ACC112 (cell line): ENCODE measurements around the gene EGFR.

Experiments
- H2AFZ ChIP-seq: fragments of 200-600 bp; sonication (generic); one replicate; pipeline ENCODE4 v1.6.0; 2017; ENCODE audit warnings: antibody characterized with exemption, low read length; ENCODE audit not compliant: unreplicated experiment
- H3K27ac ChIP-seq: fragments of 200-600 bp; sonication (generic); 2 replicates; pipeline ENCODE4 v1.5.1; 2014; ENCODE audit warnings: low read depth, mild to moderate bottlenecking, antibody characterized with exemption, low read length, moderate library complexity
- H3K27me3 ChIP-seq: fragments of 200-600 bp; sonication (generic); 2 replicates; pipeline ENCODE4 v1.6.1; 2014; ENCODE audit warnings: mild to moderate bottlenecking, antibody characterized with exemption, low read length, moderate library complexity, mixed read lengths; ENCODE audit not compliant: insufficient read depth
- H3K36me3 ChIP-seq: fragments of 200-600 bp; sonication (generic); 2 replicates; pipeline ENCODE4 v1.6.1; 2016; ENCODE audit warnings: mild to moderate bottlenecking, antibody characterized with exemption, low read length, moderate library complexity, mixed read lengths; ENCODE audit not compliant: insufficient read depth
- H3K4me1 ChIP-seq: fragments of 200-600 bp; sonication (generic); one replicate; pipeline ENCODE4 v1.6.1; 2016; ENCODE audit warnings: low read length, mixed read lengths; ENCODE audit not compliant: insufficient read depth, unreplicated experiment, control insufficient read depth
- H3K4me3 ChIP-seq: fragments of 200-600 bp; sonication (generic); 2 replicates; pipeline ENCODE4 v1.5.1; 2014; ENCODE audit warnings: mild to moderate bottlenecking, low read depth, low read length
- H3K79me2 ChIP-seq: fragments of 200-600 bp; sonication (generic); one replicate; pipeline ENCODE4 v1.6.0; 2016; ENCODE audit warnings: low read length; ENCODE audit not compliant: control insufficient read depth, unreplicated experiment, insufficient read depth

Gene EGFR

DNA sequence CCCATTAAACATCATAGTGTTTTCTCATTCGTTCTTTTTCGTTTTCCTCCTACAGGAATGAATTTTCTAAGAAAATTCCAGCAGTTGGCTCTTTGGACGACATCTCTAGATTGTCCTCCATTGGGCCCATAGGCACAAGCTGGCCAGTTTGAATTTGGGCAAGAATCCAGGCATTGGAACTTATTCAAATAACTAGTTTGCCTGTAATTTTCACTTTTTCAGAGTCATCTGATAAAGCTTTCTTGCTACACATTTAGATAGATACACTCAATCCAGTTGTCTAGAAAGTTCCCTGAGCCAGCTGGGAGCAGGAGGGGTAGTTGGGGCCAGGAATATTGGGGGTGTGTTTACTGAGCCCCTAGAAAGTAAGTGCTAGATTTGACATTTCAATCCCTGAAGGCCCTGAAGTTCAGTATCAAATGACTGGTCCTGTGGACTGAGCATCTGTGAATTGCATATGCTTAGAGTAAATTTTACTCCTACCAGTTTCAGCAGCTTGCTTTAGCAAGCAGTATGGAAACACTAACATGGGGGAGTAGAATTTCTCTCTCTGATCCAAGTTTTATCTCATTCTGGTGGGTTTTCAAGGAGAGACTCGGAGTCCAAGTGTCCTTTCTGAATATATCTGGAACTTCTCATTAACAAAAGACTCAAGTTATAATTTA, 5.2 kb downstream of the EGFR start:
- Histone ChIP-seq H3K36me3 (peaks cover 3% of the 10 kb centered on the region; the same call in 1 of the 2 replicates), H3K4me3 (peak overlapping the region; percentile 36), H3K27me3 (no peaks in the 10 kb centered on the region), H2AFZ (no peak overlapping the region), H3K79me2 (peaks cover 97% of the 10 kb centered on the region), H3K27ac (peak overlapping the region; percentile 74), H3K4me1 (peaks cover 69% of the 10 kb centered on the region)

DNA sequence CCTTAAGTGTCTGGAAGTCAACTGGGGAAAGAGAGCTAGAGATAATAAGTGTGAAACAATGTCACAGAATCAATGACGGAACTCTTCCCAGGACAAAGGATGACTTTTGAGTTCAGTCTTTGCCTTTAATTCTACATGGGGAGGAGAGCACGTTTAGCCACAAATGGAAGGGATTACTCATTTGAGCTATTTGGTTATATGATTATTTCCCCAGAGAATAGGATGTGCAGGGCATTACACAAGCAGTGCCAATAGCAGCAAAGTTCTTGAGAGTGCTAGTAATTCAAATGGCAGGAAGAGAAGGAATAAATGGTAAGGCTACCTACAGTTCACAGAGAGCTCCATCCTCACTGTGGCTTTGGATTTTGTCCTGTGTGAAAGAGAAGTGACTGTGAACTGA, 6.0 kb downstream of the EGFR start:
- no peak overlapping the region for H2AFZ ChIP-seq
- H3K4me1 ChIP-seq: peaks cover 77% of the 10 kb centered on the region
- H3K4me3 ChIP-seq: peak overlapping the region; percentile 36; the same call in 1 of the 2 replicates
- H3K27me3 ChIP-seq: no peaks in the 10 kb centered on the region
- peak overlapping the region; percentile 74 for H3K27ac ChIP-seq
- H3K36me3 ChIP-seq: peaks cover 3% of the 10 kb centered on the region; the same call in 1 of the 2 replicates
- peaks cover 97% of the 10 kb centered on the region for H3K79me2 ChIP-seq

DNA sequence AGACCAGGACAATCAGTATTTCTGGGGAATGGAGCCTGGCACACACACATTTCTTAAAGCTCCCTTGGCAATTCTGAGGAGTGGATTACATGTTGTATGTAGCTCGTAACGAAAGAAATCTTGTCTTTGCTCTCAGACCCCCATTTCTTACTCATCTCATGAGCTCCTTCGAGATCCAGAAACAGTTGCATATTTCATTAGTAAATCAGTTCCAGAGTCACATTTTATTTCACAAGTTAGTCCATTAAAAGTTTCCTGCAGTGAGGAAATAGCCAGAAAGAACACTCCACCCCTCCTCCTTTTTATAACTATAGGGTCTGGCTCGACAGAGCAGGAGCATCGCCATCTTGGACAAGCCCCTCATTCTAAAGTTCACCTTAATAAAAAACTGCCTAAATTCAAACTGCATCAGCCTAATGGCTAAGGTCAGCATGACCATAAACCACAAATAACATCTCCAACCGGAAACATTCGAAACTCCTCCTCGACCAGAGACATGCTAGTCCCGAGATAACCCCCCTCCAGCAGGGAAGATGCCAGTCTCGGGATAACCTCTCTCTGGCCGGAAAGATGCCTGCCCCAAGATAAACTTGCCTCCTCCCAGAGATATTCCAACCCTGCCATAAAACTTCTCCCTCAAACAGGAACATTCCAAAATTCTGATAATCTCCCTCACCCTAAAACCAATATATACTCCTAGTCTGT, 7.4 kb downstream of the EGFR start:
- Histone ChIP-seq H3K36me3 (0 out of 2 replicates have a peak, but pooled peaks cover 3% of the 10 kb centered on the region), H3K27ac (peak overlapping the region; percentile 74), H3K4me1 (peaks cover 87% of the 10 kb centered on the region), H3K4me3 (no peak overlapping the region), H3K27me3 (no peaks in the 10 kb centered on the region), H3K79me2 (peaks cover 97% of the 10 kb centered on the region), H2AFZ (no peak overlapping the region)

DNA sequence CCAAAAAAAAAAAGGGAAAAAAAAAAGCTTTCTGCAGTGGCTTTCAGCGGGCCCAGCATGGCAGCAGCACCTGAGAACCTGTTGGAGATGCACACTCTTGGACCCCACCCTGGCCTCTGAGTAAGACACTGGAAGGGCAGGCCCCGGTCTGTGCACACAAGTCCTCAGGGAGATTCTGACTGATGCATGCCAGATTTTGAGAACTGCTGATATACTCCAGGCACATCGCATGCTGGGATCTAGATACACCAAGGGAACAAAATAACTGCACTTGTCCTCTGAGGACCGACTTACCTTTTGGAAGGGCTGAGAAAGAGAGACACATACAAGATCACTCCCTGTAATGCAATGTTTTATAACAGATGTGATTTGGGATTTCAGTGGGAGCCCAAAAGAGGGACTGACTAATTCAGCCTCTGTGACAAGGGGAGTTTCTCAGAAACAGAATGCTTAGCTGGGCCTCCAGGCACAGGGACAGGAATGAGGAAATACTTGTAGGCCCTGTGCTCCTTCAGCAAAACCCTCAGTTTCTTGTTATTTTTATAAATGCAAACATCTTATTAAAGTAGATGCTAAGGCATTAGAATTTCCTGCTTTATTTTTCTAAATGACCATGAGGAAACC, 8.2 kb downstream of the EGFR start:
- no peaks in the 10 kb centered on the region for H3K27me3 ChIP-seq
- no peak overlapping the region for H2AFZ ChIP-seq
- peaks cover 87% of the 10 kb centered on the region for H3K4me1 ChIP-seq
- 0 out of 2 replicates have a peak, but pooled peaks cover 4% of the 10 kb centered on the region for H3K36me3 ChIP-seq
- peak overlapping the region; percentile 74 for H3K27ac ChIP-seq
- H3K4me3 ChIP-seq: no peak overlapping the region
- peaks cover 97% of the 10 kb centered on the region for H3K79me2 ChIP-seq

DNA sequence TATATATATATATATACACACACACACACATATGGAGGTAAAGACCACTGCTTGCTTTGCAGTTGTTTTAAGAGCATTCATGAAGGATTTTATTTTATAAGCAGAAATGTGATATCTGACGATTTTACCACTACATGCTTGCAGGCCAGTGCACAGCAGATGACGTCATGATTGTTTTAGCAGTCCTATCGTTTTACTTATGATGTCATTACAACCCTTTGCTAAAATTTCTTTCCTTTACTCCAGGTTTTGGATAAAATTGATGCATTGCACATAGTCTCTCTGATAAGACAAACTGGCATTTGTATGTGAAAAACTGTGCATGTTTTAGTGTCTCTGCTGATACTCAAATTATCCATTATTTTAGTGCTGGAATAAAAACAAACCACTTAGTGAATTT, 9.2 kb downstream of the EGFR start:
- Histone ChIP-seq H3K4me3 (no peak overlapping the region), H3K27me3 (no peaks in the 10 kb centered on the region), H3K27ac (no peak overlapping the region), H3K36me3 (0 out of 2 replicates have a peak, but pooled peaks cover 4% of the 10 kb centered on the region), H3K4me1 (peaks cover 88% of the 10 kb centered on the region), H2AFZ (no peak overlapping the region), H3K79me2 (peaks cover 97% of the 10 kb centered on the region)

DNA sequence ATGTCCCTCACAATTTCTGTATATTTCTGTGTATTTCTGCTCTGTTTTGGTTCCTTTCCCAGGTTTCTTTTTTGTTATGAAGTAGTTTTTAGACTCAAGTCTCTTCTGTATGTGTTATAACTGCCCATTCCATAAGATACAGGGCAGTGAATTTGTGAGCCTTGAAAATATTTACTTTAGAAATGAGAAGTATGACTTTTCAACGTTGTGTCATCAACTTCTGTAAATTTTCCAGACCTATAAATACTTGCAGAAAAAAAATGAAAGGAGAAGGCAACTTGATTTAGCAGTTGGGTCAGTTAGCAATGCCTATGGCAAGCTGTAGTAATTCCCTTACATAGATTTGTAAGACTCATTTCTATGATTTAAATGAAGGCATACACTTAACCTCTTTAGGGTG, 11.5 kb downstream of the EGFR start:
- H3K4me1 ChIP-seq: peaks cover 80% of the 10 kb centered on the region
- no peak overlapping the region for H2AFZ ChIP-seq
- peak overlapping the region; percentile 27 for H3K27ac ChIP-seq
- H3K79me2 ChIP-seq: peaks cover 97% of the 10 kb centered on the region
- H3K4me3 ChIP-seq: no peak overlapping the region
- no peaks in the 10 kb centered on the region for H3K27me3 ChIP-seq
- H3K36me3 ChIP-seq: 0 out of 2 replicates have a peak, but pooled peaks cover 4% of the 10 kb centered on the region

DNA sequence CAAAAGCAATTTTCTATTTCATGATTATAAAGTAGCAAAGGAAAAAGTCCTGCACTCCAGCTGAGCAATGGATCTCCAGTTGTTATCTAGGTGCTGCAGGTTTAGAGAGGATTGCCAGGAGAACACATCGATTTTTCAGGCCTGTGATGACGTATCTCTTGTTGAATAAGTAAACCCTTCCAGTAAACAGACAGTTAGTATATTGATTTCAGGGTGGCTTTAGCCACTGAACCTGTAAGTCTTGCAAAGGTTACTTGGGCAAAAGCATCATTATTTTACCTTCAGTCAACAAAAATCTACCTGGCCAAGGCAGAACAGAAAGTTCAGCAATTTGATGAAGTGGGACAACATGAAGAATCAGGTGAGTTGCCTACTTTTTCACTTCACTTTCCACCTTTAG, 12.3 kb downstream of the EGFR start:
- Histone ChIP-seq H3K36me3 (0 out of 2 replicates have a peak, but pooled peaks cover 4% of the 10 kb centered on the region), H2AFZ (no peak overlapping the region), H3K4me3 (no peak overlapping the region), H3K27ac (no peak overlapping the region), H3K79me2 (peaks cover 97% of the 10 kb centered on the region), H3K4me1 (peaks cover 72% of the 10 kb centered on the region), H3K27me3 (no peaks in the 10 kb centered on the region)

DNA sequence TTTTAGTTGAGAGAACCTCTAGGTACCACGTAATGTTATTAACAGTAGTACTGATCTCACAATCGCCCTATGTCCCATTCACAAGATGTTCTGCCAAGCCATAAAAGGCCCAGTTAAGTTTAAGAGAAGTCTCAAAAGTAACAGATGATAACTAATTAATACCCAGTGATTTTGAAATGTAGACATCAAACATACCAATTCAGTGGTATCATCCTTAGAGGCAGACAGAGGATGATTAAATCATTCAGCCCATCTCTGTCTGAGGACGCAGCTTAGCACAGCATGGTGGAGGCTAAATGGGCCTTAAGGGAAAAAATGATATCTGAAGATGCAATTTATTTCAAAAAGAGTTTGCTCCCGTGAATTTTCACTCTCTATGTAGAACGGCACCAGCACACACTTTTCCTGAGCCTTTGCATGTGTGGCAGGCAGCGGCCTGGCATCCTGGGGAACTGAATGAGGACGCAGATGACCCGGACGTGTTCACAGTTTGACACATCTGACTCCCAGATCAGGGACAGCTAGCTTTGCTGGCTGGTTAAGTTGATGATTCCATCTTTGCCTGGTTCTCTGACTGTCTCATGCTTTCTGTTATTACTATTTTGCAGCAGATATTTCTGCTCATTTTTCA, 13.4 kb downstream of the EGFR start:
- H3K27ac ChIP-seq: no peak overlapping the region
- H2AFZ ChIP-seq: no peak overlapping the region
- 0 out of 2 replicates have a peak, but pooled peaks cover 4% of the 10 kb centered on the region for H3K36me3 ChIP-seq
- no peaks in the 10 kb centered on the region for H3K27me3 ChIP-seq
- H3K79me2 ChIP-seq: peaks cover 96% of the 10 kb centered on the region
- no peak overlapping the region for H3K4me3 ChIP-seq
- peaks cover 61% of the 10 kb centered on the region for H3K4me1 ChIP-seq

DNA sequence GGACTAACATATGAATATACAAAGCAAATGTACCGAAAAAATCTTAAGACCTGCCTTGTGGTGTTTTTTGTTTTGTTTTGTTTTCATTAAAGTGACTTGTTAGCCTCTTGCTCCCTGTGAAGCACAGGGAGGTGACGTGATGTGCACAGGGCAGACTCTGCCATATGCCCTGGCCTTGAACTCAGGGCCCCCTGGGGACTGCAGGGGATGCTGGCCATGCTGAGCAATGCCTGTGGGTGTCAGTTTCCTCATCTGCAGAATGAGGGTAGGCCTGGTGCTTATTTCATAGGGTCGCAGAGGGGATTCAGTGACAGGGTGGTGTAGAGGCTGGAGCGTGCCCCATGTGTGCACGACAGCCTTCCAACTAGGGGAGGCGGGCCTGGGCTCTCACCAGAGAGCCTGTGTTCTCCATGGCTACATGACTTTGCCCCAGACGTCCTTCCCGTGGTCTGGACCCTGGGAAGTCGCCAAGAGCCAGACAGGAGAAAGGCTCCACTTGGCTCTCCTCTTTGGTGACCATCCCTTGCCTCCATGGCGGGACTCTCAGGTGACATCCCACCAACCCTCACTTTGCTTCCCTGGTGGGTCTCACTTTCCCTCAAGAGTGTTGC, 14.5 kb downstream of the EGFR start:
- Histone ChIP-seq H2AFZ (no peak overlapping the region), H3K36me3 (0 out of 2 replicates have a peak, but pooled peaks cover 4% of the 10 kb centered on the region), H3K4me1 (peaks cover 52% of the 10 kb centered on the region), H3K4me3 (no peak overlapping the region), H3K79me2 (peaks cover 97% of the 10 kb centered on the region), H3K27me3 (no peaks in the 10 kb centered on the region), H3K27ac (no peak overlapping the region)

DNA sequence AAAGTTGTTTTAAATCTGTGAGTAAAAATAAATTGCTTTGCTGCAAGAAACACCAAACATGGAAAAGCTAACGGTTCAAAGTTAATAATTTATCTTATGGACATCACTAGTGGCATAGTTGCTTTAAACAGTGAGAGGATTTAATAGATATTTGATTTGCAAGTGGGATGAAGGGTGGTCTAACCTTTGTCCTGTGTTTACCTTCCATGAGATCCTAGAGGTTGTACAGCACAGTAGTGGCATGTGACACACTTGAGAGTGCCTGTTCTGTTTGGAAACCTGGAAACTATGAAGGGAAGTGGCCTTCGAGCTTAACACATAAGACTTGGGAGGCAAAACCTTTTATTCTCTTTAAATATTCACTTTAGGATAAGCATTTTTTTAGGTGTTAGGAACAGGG, 16.0 kb downstream of the EGFR start:
- no peaks in the 10 kb centered on the region for H3K27me3 ChIP-seq
- no peak overlapping the region for H3K4me3 ChIP-seq
- H2AFZ ChIP-seq: no peak overlapping the region
- H3K27ac ChIP-seq: no peak overlapping the region
- peaks cover 44% of the 10 kb centered on the region for H3K4me1 ChIP-seq
- peaks cover 94% of the 10 kb centered on the region for H3K79me2 ChIP-seq
- H3K36me3 ChIP-seq: peaks cover 4% of the 10 kb centered on the region; the same call in 1 of the 2 replicates
